ENCODE data around the gene ANKRD28. TPM values are rescaled to one million over a fixed set of nuclear protein-coding genes. Genes with fewer than 3 reads are reported as not detected.
"Not testable (repeated sequence)": the region's sequence is repeated elsewhere in the genome, so short reads cannot be mapped to it uniquely, and the experiment has no call there.

The ANKRD28 gene
- total RNA-seq, 1 experiment from 2014 or later, result 82.6 TPM

- ChIA-PET POLR2A (ENCODE audit: unreplicated experiment) (no interaction called here), CTCF (interaction anchor here (0.6 kb wide), 1 partner anchor 18 kb away, joined by 3 read pairs; no protein-coding TSS in a partner anchor)
- Histone ChIP-seq H4K20me1 (ENCODE audit: insufficient read depth) (no peaks in the 10 kb centered on the region), H3K27me3 (ENCODE audit: insufficient read depth, low read depth) (no peaks in the 10 kb centered on the region), H3K9me2 (ENCODE audit: insufficient read depth) (no peaks in the 10 kb centered on the region), H3K4me2 (no peak overlapping the region), H3K4me1 (replicated peaks; ENCODE audit: insufficient read depth) (no peaks in the 10 kb centered on the region), H3K27ac (no peak overlapping the region), H3F3A (ENCODE audit: insufficient read depth, low read depth) (no peaks in the 10 kb centered on the region), H3K36me3 (ENCODE audit: low read depth) (0 out of 2 replicates have a peak, but pooled peaks cover 10% of the 10 kb centered on the region), H3K9me3 (ENCODE audit: insufficient read depth, low read depth) (no peaks in the 10 kb centered on the region), H3K4me3 (no peak overlapping the region), H3K79me2 (ENCODE audit: low read depth) (peaks cover 85% of the 10 kb centered on the region), H2AFZ (no peak overlapping the region)
- no peak for DNase-seq
- TF ChIP-seq CTCF (conservative IDR thresholded peaks at IDR 0.05) (no peak), EZH2 (IDR thresholded peaks at IDR 0.05; ENCODE audit: low read depth) (no peak)
- intact Hi-C loops (cut with micrococcal nuclease; ENCODE audit: unreplicated experiment), result no loop called here
- no TSS peak for BruUV-seq (replicated peaks)
Observed at GRCh38 chr3:15778332-15778858, 19.4 kb downstream of the ANKRD28 start.

GRCh38 chr3:15774931-15775560, 22.7 kb downstream of the ANKRD28 start:
- H4K20me1 ChIP-seq (ENCODE audit: insufficient read depth); H3F3A ChIP-seq (ENCODE audit: insufficient read depth, low read depth); CTCF ChIA-PET; H3K9me3 ChIP-seq (ENCODE audit: insufficient read depth, low read depth); intact Hi-C loops (cut with micrococcal nuclease; ENCODE audit: unreplicated experiment); H3K27me3 ChIP-seq (ENCODE audit: insufficient read depth, low read depth); H3K36me3 ChIP-seq (ENCODE audit: low read depth); H2AFZ ChIP-seq; H3K4me1 ChIP-seq (replicated peaks; ENCODE audit: insufficient read depth); H3K4me2 ChIP-seq; H3K9me2 ChIP-seq (ENCODE audit: insufficient read depth); H3K4me3 ChIP-seq; DNase-seq; POLR2A ChIA-PET (ENCODE audit: unreplicated experiment); H3K27ac ChIP-seq; BruUV-seq (replicated peaks): not testable (repeated sequence)
- H3K79me2 ChIP-seq (ENCODE audit: low read depth), result peaks cover 82% of the 10 kb centered on the region

- no TSS peak for BruUV-seq (replicated peaks)
- Histone ChIP-seq H3K4me1 (replicated peaks; ENCODE audit: insufficient read depth) (peaks cover 25% of the 10 kb centered on the region), H3K79me2 (ENCODE audit: low read depth) (peaks cover 87% of the 10 kb centered on the region)
Observed at GRCh38 chr3:15771444-15771843, 26.3 kb downstream of the ANKRD28 start.

More at GRCh38 chr3:15771444-15771843, 26.3 kb downstream of the ANKRD28 start:
- ChIA-PET CTCF (no interaction called here), POLR2A (ENCODE audit: unreplicated experiment) (no interaction called here)
- Histone ChIP-seq H3K9me3 (ENCODE audit: insufficient read depth, low read depth) (no peaks in the 10 kb centered on the region), H2AFZ (no peak overlapping the region), H3K27ac (no peak overlapping the region), H3K27me3 (ENCODE audit: insufficient read depth, low read depth) (no peaks in the 10 kb centered on the region), H3K36me3 (ENCODE audit: low read depth) (peaks cover 7% of the 10 kb centered on the region; the same call in 1 of the 2 replicates), H4K20me1 (ENCODE audit: insufficient read depth) (no peaks in the 10 kb centered on the region), H3K4me3 (no peak overlapping the region), H3F3A (ENCODE audit: insufficient read depth, low read depth) (peaks cover 23% of the 10 kb centered on the region), H3K9me2 (ENCODE audit: insufficient read depth) (no peaks in the 10 kb centered on the region), H3K4me2 (no peak overlapping the region)
- DNase-seq, result no peak
- intact Hi-C loops (cut with micrococcal nuclease; ENCODE audit: unreplicated experiment), result no loop called here
- TF ChIP-seq EZH2 (IDR thresholded peaks at IDR 0.05; ENCODE audit: low read depth) (no peak), CTCF (conservative IDR thresholded peaks at IDR 0.05) (no peak)
